GM19025 (cell line): ENCODE measurements around the gene MRC2.

ENCODE experiments used
- ATAC-seq: cut with Tn5 transposase; IDR thresholded peaks from one replicate; pipeline ENCODE4 v1.9.1; 2021; ENCODE audit warnings: mild to moderate bottlenecking, low read depth, moderate library complexity; ENCODE audit not compliant: unreplicated experiment

Gene MRC2

DNA sequence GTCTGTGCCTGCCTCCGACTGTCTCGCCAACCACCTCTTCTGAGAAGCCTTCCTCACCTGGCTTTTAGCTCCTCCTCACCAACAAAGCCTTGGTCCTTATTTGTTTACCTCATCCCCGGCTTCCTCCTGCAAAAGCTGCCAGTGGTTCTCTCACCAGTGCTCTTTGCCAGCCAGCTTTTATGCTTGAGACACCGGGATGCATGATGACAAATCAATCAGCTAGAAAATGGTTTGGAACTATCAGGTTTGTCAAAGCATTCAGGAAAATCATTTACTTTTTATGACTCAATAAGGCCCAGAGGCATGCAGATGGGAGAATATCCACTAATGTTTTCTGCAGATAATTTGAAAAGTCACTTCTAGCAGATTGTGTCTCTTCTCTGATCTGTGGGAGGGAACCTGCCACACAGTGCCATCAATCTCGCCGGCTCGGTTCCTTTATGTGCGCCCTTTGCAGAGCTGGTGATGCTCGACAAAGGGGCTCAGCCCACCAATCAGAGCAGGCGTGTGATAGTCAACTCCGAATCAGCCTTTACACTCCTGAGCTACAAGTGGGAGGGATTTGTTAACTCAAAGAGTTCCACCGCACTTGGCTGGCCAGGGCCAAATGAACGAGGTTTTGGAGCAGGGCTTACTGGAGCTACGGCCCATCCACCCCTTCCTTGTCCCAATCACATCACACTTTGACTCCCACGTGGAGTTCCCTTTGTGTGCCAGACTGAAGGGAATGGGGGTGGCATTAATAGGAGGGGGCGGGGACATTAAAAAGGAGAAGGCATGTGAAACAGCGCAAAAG, 85.8 kb downstream of the MRC2 start:
- no peak for ATAC-seq

GRCh38 chr17:62714016-62714777, 86.7 kb downstream of the MRC2 start:
- ATAC-seq, result no peak

- no peak for ATAC-seq
Measured at GRCh38 chr17:62715882-62716390, 88.5 kb downstream of the MRC2 start.

DNA sequence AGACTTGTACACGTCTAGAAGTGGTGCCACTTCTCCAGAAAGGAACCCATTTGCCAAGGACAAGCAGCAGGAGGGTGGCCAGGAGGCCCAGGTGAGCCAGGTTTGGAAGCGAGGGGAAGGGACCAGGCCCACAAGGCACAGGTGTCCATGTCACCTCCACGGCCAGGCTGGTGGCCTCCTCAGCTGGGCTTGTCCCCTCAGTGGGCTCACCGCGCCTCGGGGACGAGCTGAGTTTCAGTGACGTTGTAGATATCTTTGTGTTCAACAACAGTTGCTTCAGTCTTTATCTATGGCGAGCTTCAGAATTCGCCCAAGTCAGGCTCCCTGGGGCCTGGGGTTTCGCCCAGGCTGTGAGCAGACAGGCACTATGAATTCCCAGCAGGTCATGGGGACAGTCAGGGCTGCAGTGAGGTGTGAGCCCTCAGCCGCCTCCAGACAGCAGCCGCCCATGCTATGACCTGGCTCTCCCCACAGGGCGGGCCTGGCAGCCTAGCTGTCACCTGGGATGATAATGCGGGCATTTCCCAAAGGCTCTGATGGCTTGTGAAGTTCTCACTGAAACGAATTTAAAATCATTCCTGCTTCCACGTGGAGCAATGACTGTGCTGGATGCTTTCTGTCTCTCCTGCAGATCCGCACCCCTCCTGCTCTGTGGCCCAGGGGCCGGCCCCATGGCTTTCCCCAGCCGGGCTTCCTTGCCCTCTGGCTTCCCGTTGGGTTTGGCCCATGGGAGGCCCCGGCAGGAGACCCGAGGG, 89.5 kb downstream of the MRC2 start:
- ATAC-seq, result no peak

GRCh38 chr17:62717589-62717855, 90.1 kb downstream of the MRC2 start:
- ATAC-seq, result no peak

GRCh38 chr17:62717889-62718288, 90.4 kb downstream of the MRC2 start:
- no peak for ATAC-seq

- ATAC-seq, result no peak
Measured at GRCh38 chr17:62718429-62718828, 91.0 kb downstream of the MRC2 start.

DNA sequence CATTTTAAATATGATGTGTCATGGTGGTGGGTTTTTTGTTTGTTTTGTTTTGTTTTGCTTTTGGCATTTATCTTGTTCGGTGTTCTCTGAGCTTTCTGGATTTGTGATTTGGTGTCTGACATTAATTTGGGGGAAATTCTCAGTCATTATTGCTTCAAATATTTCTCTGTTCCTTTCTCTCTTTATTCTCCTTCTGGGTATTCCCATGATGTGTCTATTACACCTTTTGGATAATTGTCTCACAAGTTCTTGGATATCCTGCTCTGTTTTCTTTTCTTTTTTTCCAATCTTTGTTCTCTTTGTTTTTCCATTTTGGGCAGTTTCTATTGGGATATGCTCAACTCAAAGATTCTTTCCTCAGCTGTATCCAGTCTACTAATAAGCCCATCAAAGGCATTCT, 92.1 kb downstream of the MRC2 start:
- no peak for ATAC-seq

- ATAC-seq, result no peak
Measured at GRCh38 chr17:62720126-62720850, 92.8 kb downstream of the MRC2 start.

DNA sequence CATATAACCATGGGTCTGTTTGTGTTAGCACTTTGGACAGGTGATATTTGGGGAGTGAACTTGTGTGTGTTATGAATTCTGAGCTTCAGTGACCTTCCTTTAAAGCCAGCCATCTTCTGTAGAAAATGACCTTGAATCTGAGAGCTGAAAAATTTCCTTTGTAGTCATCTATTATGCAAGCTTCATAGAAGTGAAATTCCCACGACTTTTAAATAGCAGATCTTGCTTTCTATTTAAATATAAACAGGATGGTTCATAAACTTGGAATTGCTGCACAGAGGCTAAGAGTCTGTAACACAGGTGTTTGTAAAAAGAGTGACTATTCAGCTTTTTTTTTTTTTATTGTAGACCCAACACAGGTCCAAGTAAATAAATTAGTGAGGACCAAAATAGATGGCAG, 95.2 kb downstream of the MRC2 start:
- ATAC-seq, result no peak

- ATAC-seq, result no peak
Measured at GRCh38 chr17:62723842-62724241, 96.4 kb downstream of the MRC2 start.

DNA sequence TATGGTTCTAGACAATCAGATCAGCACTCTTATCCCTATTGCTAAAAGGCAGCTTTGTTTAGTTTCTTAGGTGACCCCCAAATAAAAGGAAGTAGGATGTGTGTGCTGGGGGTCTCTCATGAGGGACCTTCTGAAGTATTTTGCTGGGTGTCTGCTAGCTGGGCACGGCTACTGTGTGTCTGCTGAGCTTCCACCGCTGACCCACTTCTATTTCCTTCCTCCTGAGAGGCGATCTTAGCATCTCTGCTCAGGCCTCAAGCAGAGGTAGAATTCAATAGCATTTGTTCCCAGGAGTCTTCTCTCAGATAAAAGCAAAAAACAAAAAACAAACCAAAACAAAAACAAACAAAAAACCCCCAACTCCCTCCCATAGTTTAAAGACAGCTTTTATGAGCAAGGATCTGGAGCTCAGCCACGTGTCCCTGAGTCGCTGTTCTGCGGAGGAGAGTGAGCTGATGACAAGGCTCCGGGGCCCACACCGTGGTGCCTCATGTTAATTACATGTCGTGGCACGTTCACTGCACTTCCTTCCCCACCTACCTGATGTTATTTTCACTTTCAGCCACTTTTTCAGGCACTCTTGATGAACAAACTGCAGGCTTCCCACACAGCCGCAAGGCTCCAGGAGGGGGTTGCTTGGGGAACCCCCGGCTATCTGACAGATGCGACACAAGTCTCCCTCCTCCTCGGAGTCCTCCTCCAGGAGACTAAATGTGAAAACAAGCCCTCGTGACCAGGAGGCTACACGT, 97.1 kb downstream of the MRC2 start:
- peak; percentile 95 for ATAC-seq

DNA sequence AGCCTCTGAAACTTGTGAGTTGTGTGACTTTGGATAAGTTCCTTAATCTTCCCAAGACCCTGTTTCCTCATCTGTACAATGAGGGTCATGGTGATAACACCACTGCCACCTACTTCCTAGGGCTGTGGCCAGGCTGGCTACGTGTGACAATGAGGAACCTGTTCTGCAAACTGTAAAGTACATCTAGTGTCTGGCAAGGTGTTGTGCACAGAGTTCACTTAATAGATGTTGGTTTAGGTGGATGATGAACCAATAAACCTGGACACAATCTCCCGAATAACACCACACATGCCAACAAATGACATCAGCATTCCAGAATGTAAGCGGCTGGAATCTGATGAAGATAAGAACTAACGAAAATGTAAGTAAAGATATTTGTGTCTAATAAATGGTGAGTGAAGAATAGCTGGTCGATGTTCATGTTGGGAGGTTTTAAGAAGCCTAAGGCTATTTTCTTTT, 98.3 kb downstream of the MRC2 start:
- ATAC-seq, result no peak

- no peak for ATAC-seq
Measured at GRCh38 chr17:62727916-62728672, 100.6 kb downstream of the MRC2 start.

- no peak for ATAC-seq
Measured at GRCh38 chr17:62732125-62732524, 104.7 kb downstream of the MRC2 start.

DNA sequence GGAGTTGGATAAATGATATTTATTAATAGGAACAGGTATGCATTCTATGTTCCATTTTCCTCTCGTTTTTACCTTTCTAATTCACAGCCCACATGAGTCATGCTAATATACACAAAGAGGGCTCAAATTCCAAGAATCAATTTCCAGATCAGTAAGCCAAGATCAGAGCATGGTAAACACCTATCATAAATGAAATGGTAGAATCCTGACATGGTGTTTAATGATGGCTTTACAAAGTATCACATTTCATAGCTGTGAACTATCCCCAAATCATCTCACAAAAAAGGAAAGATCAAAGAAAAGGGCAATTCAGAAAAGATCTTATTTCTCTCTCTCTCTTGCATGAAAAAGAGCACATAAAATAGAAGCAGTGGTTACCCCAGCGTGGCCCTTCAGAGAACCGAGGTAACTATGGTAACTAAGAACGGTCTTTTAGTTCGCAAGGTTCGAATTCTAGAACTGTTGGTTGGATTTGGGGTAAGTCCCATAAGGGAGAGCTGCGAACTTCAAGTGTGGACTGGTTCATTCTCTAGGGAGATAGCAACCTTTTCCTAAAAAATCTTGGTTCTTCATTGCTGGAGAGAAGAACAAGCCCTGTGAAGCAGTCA, 107.7 kb downstream of the MRC2 start:
- ATAC-seq, result no peak

- ATAC-seq, result no peak
Measured at GRCh38 chr17:62737513-62737912, 110.0 kb downstream of the MRC2 start.

GRCh38 chr17:62738281-62738680, 110.8 kb downstream of the MRC2 start:
- no peak for ATAC-seq
